ENCODE results near the gene DVL3. TPM values are rescaled to one million over a fixed set of nuclear protein-coding genes. Genes with fewer than 3 reads are reported as not detected.
A peak's percentile ranks its signal among the peaks of the same experiment; 100 is the strongest.

The DVL3 gene
- total RNA-seq, 1 donor from 2014 or later, result 63.5 TPM

GRCh38 chr3:184171562-184171961, 16.4 kb downstream of the DVL3 start:
- no peak for TF ChIP-seq CTCF (IDR thresholded peaks at IDR 0.05; ENCODE audit: borderline replicate concordance)
- no peak overlapping the region for H3K4me3 ChIP-seq
- peaks cover 63% of the 10 kb centered on the region for H3K36me3 ChIP-seq
- intact Hi-C loops (cut with micrococcal nuclease), result no loop called here
- H3K9me3 ChIP-seq (replicated peaks), result no peaks in the 10 kb centered on the region
- H3K27me3 ChIP-seq (ENCODE audit: low read depth), result no peaks in the 10 kb centered on the region
- peaks cover 37% of the 10 kb centered on the region for H3K4me1 ChIP-seq
- H3K27ac ChIP-seq (replicated peaks), result no peak overlapping the region
- no peak for DNase-seq

GRCh38 chr3:184172681-184173373, 17.6 kb downstream of the DVL3 start:
- Histone ChIP-seq H3K27me3 (ENCODE audit: low read depth) (no peaks in the 10 kb centered on the region), H3K27ac (replicated peaks) (no peak overlapping the region), H3K4me3 (no peak overlapping the region), H3K36me3 (peaks cover 59% of the 10 kb centered on the region), H3K4me1 (peaks cover 49% of the 10 kb centered on the region), H3K9me3 (replicated peaks) (no peaks in the 10 kb centered on the region)
- no peak for TF ChIP-seq CTCF (IDR thresholded peaks at IDR 0.05; ENCODE audit: borderline replicate concordance)
- DNase-seq, result no peak
- intact Hi-C loops (cut with micrococcal nuclease), result no loop called here

GRCh38 chr3:184173374-184173722, 18.2 kb downstream of the DVL3 start:
- intact Hi-C loops (cut with micrococcal nuclease), result no loop called here
- Histone ChIP-seq H3K27me3 (ENCODE audit: low read depth) (no peaks in the 10 kb centered on the region), H3K4me3 (no peak overlapping the region), H3K36me3 (peaks cover 59% of the 10 kb centered on the region), H3K4me1 (peaks cover 51% of the 10 kb centered on the region), H3K9me3 (replicated peaks) (no peaks in the 10 kb centered on the region), H3K27ac (replicated peaks) (peak overlapping the region; percentile 95)
- DNase-seq, result no peak
- no peak for TF ChIP-seq CTCF (IDR thresholded peaks at IDR 0.05; ENCODE audit: borderline replicate concordance)

- no peak for DNase-seq
- Histone ChIP-seq H3K36me3 (peaks cover 59% of the 10 kb centered on the region), H3K9me3 (replicated peaks) (no peaks in the 10 kb centered on the region), H3K27me3 (ENCODE audit: low read depth) (no peaks in the 10 kb centered on the region), H3K27ac (replicated peaks) (peak overlapping the region; percentile 95), H3K4me3 (peak overlapping the region; percentile 12), H3K4me1 (peaks cover 56% of the 10 kb centered on the region)
- TF ChIP-seq CTCF (IDR thresholded peaks at IDR 0.05; ENCODE audit: borderline replicate concordance), result no peak
- intact Hi-C loops (cut with micrococcal nuclease), result no loop called here
These were observed 19.1 kb downstream of the DVL3 start for GRCh38 chr3:184174284-184174645.

GRCh38 chr3:184174646-184175492, 19.7 kb downstream of the DVL3 start, which contains the start of gene AP2M1:
AP2M1 (plus strand) TSS chr3:184174855; CDS start chr3:184176994, 2,139 bp downstream.
- no peaks in the 10 kb centered on the region for H3K9me3 ChIP-seq (replicated peaks)
- TF ChIP-seq CTCF (IDR thresholded peaks at IDR 0.05; ENCODE audit: borderline replicate concordance), result no peak
- H3K27ac ChIP-seq (replicated peaks), result peak within 1 kb of the TSS; percentile 95
- peak; percentile 98 for DNase-seq
- no peaks in the 10 kb centered on the region for H3K27me3 ChIP-seq (ENCODE audit: low read depth)
- peaks cover 59% of the 10 kb centered on the region for H3K36me3 ChIP-seq
- H3K4me3 ChIP-seq, result peak within 1 kb of the TSS; percentile 92
- intact Hi-C loops (cut with micrococcal nuclease), result no loop called here
- peaks cover 56% of the 10 kb centered on the region for H3K4me1 ChIP-seq
